ENCODE results near the gene ABCC3.

Gene ABCC3

DNA sequence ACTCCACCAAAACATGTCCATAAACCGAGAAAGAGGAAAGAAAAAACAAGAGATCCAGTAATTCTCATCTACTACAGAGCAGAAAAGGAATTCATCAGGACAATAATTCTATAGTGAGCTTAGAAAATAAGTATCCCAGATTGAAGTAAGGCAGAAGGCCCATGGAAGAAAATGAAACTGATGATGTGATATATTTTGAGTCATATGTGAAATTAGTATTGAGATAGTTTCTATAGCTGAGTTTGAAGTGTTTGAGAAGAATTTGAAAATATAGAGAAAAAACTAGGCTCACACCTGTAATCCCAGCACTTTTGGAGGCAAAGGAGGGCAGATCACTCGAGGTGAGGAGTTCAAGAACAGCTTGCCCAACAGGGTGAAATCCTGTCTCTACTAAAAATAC, 104.4 kb downstream of the ABCC3 start:
- TF ChIP-seq CTCF (IDR thresholded peaks at IDR 0.05; ENCODE audit: control insufficient read depth, insufficient read depth, low read depth, low read length, missing control alignments) = no peak

More for the DNA sequence above, 104.4 kb downstream of the ABCC3 start:
- no peak overlapping the region for H3K4me3 ChIP-seq (ENCODE audit: control insufficient read depth, low read depth, low read length)
- no peak for DNase-seq (ENCODE audit: low read depth)
